GM23338 (cell line): Measurements from ENCODE around the gene ZNF280D. TPM values are rescaled to one million over a fixed set of nuclear protein-coding genes. Genes with fewer than 3 reads are reported as not detected.

Experiments
- ATAC-seq: fragments of 200-7000 bp; cut with Tn5 transposase; 3 replicates; pipeline ENCODE4 v1.9.1; 2020
- DNase-seq: peaks from one replicate; pipeline ENCODE4 v3.0.0-alpha.2; 2015; ENCODE audit warnings: low spot score
- H2AFZ ChIP-seq: fragments of 200-600 bp; sonication (generic); 2 replicates; pipeline ENCODE4 v1.8.0; 2016; ENCODE audit warnings: antibody characterized with exemption, mild to moderate bottlenecking, moderate library complexity
- H3F3A ChIP-seq: fragments of 200-600 bp; sonication (generic); replicated peaks from 2 replicates; pipeline ENCODE4 v1.8.0; 2017; ENCODE audit warnings: antibody characterized with exemption, mixed run types, low read depth
- H3K27ac ChIP-seq: fragments of 200-600 bp; sonication (generic); 2 replicates; pipeline ENCODE4 v1.6.1; 2016; ENCODE audit warnings: low read depth
- H3K27me3 ChIP-seq: fragments of 200-600 bp; sonication (generic); 2 replicates; pipeline ENCODE4 v1.8.0; 2016; ENCODE audit warnings: mild to moderate bottlenecking, mixed run types, moderate library complexity; ENCODE audit not compliant: insufficient read depth
- H3K36me3 ChIP-seq: fragments of 200-600 bp; sonication (generic); 2 replicates; pipeline ENCODE4 v1.8.0; 2016; ENCODE audit warnings: mild to moderate bottlenecking; ENCODE audit not compliant: insufficient read depth
- H3K4me1 ChIP-seq: fragments of 200-600 bp; sonication (generic); 2 replicates; pipeline ENCODE4 v1.8.0; 2016; ENCODE audit warnings: mild to moderate bottlenecking, moderate library complexity; ENCODE audit not compliant: insufficient read depth
- H3K4me2 ChIP-seq: fragments of 200-600 bp; sonication (generic); 2 replicates; pipeline ENCODE4 v1.7.1; 2017; ENCODE audit warnings: mixed run types
- H3K4me3 ChIP-seq: fragments of 200-600 bp; sonication (generic); 2 replicates; pipeline ENCODE4 v1.6.1; 2016; ENCODE audit warnings: mixed run types
- H3K79me2 ChIP-seq: fragments of 200-600 bp; sonication (generic); replicated peaks from 2 replicates; pipeline ENCODE4 v1.8.0; 2017; ENCODE audit warnings: mild to moderate bottlenecking; ENCODE audit not compliant: insufficient read depth
- H3K9me2 ChIP-seq: fragments of 200-600 bp; sonication (generic); 2 replicates; pipeline ENCODE4 v1.8.0; 2017; ENCODE audit not compliant: insufficient read depth
- H4K20me1 ChIP-seq: fragments of 200-600 bp; sonication (generic); replicated peaks from 2 replicates; pipeline ENCODE4 v1.8.0; 2017; ENCODE audit warnings: mild to moderate bottlenecking; ENCODE audit not compliant: insufficient read depth
- H3K27ac Mint-ChIP-seq: 2 replicates; pipeline ENCODE4 v1.8.0; 2020; ENCODE audit warnings: inconsistent platforms, mild to moderate bottlenecking, moderate library complexity, mixed read lengths
- H3K27me3 Mint-ChIP-seq: 3 replicates; pipeline ENCODE4 v1.8.0; 2022; ENCODE audit warnings: low read depth, mild to moderate bottlenecking, moderate library complexity, mixed read lengths, inconsistent platforms; ENCODE audit not compliant: insufficient read depth, poor library complexity
- H3K36me3 Mint-ChIP-seq: 3 replicates; pipeline ENCODE4 v1.8.0; 2021; ENCODE audit warnings: low read depth, mild to moderate bottlenecking, inconsistent platforms, moderate library complexity, mixed read lengths
- H3K4me1 Mint-ChIP-seq: 3 replicates; pipeline ENCODE4 v1.8.0; 2020; ENCODE audit warnings: mild to moderate bottlenecking, inconsistent platforms, mixed read lengths
- H3K4me3 Mint-ChIP-seq: 3 replicates; pipeline ENCODE4 v1.8.0; 2021; ENCODE audit warnings: moderate library complexity, mild to moderate bottlenecking, inconsistent platforms, mixed read lengths
- H3K9me3 Mint-ChIP-seq: 3 replicates; pipeline ENCODE4 v1.8.0; 2020; ENCODE audit warnings: moderate library complexity, mild to moderate bottlenecking, inconsistent platforms, mixed read lengths
- CREB1 ChIP-seq: fragments of 250-450 bp; sonication (Bioruptor Pico); IDR thresholded peaks from 2 replicates; pipeline ENCODE4 v1.5.0; 2020; ENCODE audit warnings: low read depth, mild to moderate bottlenecking, moderate library complexity
- EZH2 ChIP-seq: fragments of 200-600 bp; sonication (generic); IDR thresholded peaks from one replicate; pipeline ENCODE4 v1.8.0; 2017; ENCODE audit warnings: antibody characterized with exemption, mild to moderate bottlenecking, low read depth; ENCODE audit not compliant: unreplicated experiment
- EZH2phosphoT487 ChIP-seq: fragments of 200-600 bp; sonication (generic); IDR thresholded peaks from one replicate; pipeline ENCODE4 v1.8.1; 2018; ENCODE audit warnings: antibody characterized with exemption; ENCODE audit not compliant: unreplicated experiment
- JUNB ChIP-seq: IDR thresholded peaks from one replicate; pipeline ENCODE4 v1.6.1; 2016; ENCODE audit warnings: antibody characterized with exemption; ENCODE audit not compliant: unreplicated experiment
- NANOG ChIP-seq: IDR thresholded peaks from 2 replicates; pipeline ENCODE4 v1.6.1; 2016; ENCODE audit warnings: antibody characterized with exemption, borderline replicate concordance
- POLR2AphosphoS5 ChIP-seq: IDR thresholded peaks from 2 replicates; pipeline ENCODE4 v1.6.1; 2016; ENCODE audit warnings: antibody characterized with exemption, low read depth
- STAT1 ChIP-seq: IDR thresholded peaks from one replicate; pipeline ENCODE4 v1.6.1; 2016; ENCODE audit warnings: antibody characterized with exemption; ENCODE audit not compliant: unreplicated experiment
- ZNF114 ChIP-seq: fragments of 250-450 bp; sonication (Bioruptor Pico); IDR thresholded peaks from 2 replicates; pipeline ENCODE4 v1.5.0; 2020; ENCODE audit warnings: mild to moderate bottlenecking, moderate library complexity
- ZNF331 ChIP-seq: fragments of 250-450 bp; sonication (Bioruptor Pico); IDR thresholded peaks from 2 replicates; pipeline ENCODE4 v1.5.0; 2020; ENCODE audit warnings: low read depth, mild to moderate bottlenecking, moderate library complexity
- polyA plus RNA-seq: library from polyadenylated mRNA; unstranded; fragments of >200 nt; fragmentation: Nextera tagmentation; extraction: Ambion mirVana; gene quantifications from 2 replicates; pipeline ENCODE4 v1.2.1, GENCODE V29; 2016
- total RNA-seq: library from RNA; depleted of rRNA; stranded (reverse); fragments of >200 nt; shearing (Covaris generic); gene quantifications from 2 replicates; pipeline ENCODE4 v1.2.3, GENCODE V29; 2014
- TF ChIP-seq, protein P1 (sequence below): IDR thresholded peaks from one replicate; pipeline ENCODE4 v1.6.1; 2018; ENCODE audit warnings: antibody characterized with exemption; ENCODE audit not compliant: unreplicated experiment
- TF ChIP-seq, protein P2 (sequence below): IDR thresholded peaks from 2 replicates; pipeline ENCODE4 v1.6.1; 2016; ENCODE audit warnings: antibody characterized with exemption
- TF ChIP-seq, protein P3 (sequence below), 2 experiments: fragments of 200-600 bp in 1 of 2; sonication (generic) in 1 of 2; conservative IDR thresholded peaks; 2 replicates each; pipeline versions ENCODE4 v1.5.1 to v1.6.1; 2016 to 2017; ENCODE audit warnings: antibody characterized with exemption in 2 of 2, low read depth in 2 of 2, mild to moderate bottlenecking in 2 of 2, moderate library complexity in 1 of 2
- TF ChIP-seq, protein P4 (sequence below): fragments of 250-450 bp; sonication (Bioruptor Pico); IDR thresholded peaks from 2 replicates; pipeline ENCODE4 v1.5.0; 2020; ENCODE audit warnings: mild to moderate bottlenecking, moderate library complexity

ZNF280D gene
- total and polyA plus RNA-seq, 2 experiments from 2014 or later: 23.3 to 32.5 TPM

DNA sequence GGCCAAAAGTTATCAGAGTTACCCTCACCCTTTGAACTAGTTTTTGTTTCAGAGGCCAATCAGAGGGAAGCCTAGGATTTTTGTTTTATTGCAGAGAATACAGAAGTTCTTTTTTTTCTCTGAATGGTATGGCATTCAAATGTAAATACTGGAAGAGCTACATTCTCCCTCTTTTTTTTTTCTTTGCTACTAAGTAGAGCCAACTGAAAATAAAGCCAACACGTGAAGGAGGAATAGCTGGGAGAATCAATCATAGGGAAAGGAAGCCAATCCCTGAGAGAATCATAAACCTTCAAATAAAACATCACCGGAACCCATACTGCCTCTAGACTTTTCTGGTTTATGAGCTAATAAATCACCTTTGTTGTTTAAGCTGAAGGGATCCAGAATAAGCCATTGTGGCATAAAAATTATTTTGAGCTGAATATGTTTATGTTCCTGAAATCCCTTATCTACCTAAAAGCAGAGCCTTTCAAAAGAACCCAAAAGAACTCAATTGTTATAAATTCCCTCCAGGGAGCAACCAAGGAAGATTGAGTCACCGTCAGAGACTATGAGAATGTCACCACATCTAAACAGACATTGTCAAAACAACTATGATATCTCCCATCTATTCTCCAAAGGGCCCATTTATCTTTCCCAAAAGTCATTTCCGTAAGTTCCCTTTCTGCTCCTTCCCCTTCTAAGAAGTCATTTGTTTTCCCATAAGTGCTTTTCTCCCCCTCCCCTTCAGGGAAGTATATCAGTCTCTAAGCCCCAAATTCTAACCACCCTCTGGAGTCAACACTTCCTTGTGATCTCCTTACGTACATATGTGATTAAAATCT lies 3.8 kb upstream of the ZNF280D start:
- no peak overlapping the region for H3K27ac Mint-ChIP-seq
- H3K9me3 Mint-ChIP-seq: peaks cover 19% of the 10 kb centered on the region

More for the DNA sequence above, 3.8 kb upstream of the ZNF280D start:
- Histone ChIP-seq H4K20me1 (no peaks in the 10 kb centered on the region), H3K36me3 (0 out of 2 replicates have a peak, but pooled peaks cover 3% of the 10 kb centered on the region), H3K4me3 (no peak overlapping the region), H3K4me1 (peaks cover 27% of the 10 kb centered on the region), H3F3A (0 out of 2 replicates have a peak, but pooled peaks cover 3% of the 10 kb centered on the region), H3K4me2 (no peak overlapping the region), H3K27ac (no peak overlapping the region), H3K9me2 (peaks cover 5% of the 10 kb centered on the region; the same call in 1 of the 2 replicates), H3K79me2 (peaks cover 3% of the 10 kb centered on the region), H2AFZ (no peak overlapping the region), H3K27me3 (peaks cover 10% of the 10 kb centered on the region; the same call in 1 of the 2 replicates)
- Mint-ChIP-seq H3K4me1 (peaks cover 4% of the 10 kb centered on the region; the same call in 2 of the 3 replicates), H3K4me3 (no peak overlapping the region), H3K27me3 (peaks cover 11% of the 10 kb centered on the region), H3K36me3 (peaks cover 17% of the 10 kb centered on the region)
- DNase-seq: no peak
- no peak for ATAC-seq
- TF ChIP-seq, protein P1, sequence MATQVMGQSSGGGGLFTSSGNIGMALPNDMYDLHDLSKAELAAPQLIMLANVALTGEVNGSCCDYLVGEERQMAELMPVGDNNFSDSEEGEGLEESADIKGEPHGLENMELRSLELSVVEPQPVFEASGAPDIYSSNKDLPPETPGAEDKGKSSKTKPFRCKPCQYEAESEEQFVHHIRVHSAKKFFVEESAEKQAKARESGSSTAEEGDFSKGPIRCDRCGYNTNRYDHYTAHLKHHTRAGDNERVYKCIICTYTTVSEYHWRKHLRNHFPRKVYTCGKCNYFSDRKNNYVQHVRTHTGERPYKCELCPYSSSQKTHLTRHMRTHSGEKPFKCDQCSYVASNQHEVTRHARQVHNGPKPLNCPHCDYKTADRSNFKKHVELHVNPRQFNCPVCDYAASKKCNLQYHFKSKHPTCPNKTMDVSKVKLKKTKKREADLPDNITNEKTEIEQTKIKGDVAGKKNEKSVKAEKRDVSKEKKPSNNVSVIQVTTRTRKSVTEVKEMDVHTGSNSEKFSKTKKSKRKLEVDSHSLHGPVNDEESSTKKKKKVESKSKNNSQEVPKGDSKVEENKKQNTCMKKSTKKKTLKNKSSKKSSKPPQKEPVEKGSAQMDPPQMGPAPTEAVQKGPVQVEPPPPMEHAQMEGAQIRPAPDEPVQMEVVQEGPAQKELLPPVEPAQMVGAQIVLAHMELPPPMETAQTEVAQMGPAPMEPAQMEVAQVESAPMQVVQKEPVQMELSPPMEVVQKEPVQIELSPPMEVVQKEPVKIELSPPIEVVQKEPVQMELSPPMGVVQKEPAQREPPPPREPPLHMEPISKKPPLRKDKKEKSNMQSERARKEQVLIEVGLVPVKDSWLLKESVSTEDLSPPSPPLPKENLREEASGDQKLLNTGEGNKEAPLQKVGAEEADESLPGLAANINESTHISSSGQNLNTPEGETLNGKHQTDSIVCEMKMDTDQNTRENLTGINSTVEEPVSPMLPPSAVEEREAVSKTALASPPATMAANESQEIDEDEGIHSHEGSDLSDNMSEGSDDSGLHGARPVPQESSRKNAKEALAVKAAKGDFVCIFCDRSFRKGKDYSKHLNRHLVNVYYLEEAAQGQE: no peak
- TF ChIP-seq EZH2 (no peak), NANOG (no peak), EZH2phosphoT487 (no peak), JUNB (no peak), CREB1 (CRISPR knock-in tag) (no peak), POLR2AphosphoS5 (no peak), ZNF114 (CRISPR knock-in tag) (no peak), STAT1 (no peak), ZNF331 (no peak)
- TF ChIP-seq, protein P2, sequence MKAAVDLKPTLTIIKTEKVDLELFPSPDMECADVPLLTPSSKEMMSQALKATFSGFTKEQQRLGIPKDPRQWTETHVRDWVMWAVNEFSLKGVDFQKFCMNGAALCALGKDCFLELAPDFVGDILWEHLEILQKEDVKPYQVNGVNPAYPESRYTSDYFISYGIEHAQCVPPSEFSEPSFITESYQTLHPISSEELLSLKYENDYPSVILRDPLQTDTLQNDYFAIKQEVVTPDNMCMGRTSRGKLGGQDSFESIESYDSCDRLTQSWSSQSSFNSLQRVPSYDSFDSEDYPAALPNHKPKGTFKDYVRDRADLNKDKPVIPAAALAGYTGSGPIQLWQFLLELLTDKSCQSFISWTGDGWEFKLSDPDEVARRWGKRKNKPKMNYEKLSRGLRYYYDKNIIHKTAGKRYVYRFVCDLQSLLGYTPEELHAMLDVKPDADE: no peak
- TF ChIP-seq, protein P3, sequence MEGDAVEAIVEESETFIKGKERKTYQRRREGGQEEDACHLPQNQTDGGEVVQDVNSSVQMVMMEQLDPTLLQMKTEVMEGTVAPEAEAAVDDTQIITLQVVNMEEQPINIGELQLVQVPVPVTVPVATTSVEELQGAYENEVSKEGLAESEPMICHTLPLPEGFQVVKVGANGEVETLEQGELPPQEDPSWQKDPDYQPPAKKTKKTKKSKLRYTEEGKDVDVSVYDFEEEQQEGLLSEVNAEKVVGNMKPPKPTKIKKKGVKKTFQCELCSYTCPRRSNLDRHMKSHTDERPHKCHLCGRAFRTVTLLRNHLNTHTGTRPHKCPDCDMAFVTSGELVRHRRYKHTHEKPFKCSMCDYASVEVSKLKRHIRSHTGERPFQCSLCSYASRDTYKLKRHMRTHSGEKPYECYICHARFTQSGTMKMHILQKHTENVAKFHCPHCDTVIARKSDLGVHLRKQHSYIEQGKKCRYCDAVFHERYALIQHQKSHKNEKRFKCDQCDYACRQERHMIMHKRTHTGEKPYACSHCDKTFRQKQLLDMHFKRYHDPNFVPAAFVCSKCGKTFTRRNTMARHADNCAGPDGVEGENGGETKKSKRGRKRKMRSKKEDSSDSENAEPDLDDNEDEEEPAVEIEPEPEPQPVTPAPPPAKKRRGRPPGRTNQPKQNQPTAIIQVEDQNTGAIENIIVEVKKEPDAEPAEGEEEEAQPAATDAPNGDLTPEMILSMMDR (conservative IDR thresholded peaks at IDR 0.05; ENCODE audit: low read depth in 2 of 2): no peak
- TF ChIP-seq, protein P4, sequence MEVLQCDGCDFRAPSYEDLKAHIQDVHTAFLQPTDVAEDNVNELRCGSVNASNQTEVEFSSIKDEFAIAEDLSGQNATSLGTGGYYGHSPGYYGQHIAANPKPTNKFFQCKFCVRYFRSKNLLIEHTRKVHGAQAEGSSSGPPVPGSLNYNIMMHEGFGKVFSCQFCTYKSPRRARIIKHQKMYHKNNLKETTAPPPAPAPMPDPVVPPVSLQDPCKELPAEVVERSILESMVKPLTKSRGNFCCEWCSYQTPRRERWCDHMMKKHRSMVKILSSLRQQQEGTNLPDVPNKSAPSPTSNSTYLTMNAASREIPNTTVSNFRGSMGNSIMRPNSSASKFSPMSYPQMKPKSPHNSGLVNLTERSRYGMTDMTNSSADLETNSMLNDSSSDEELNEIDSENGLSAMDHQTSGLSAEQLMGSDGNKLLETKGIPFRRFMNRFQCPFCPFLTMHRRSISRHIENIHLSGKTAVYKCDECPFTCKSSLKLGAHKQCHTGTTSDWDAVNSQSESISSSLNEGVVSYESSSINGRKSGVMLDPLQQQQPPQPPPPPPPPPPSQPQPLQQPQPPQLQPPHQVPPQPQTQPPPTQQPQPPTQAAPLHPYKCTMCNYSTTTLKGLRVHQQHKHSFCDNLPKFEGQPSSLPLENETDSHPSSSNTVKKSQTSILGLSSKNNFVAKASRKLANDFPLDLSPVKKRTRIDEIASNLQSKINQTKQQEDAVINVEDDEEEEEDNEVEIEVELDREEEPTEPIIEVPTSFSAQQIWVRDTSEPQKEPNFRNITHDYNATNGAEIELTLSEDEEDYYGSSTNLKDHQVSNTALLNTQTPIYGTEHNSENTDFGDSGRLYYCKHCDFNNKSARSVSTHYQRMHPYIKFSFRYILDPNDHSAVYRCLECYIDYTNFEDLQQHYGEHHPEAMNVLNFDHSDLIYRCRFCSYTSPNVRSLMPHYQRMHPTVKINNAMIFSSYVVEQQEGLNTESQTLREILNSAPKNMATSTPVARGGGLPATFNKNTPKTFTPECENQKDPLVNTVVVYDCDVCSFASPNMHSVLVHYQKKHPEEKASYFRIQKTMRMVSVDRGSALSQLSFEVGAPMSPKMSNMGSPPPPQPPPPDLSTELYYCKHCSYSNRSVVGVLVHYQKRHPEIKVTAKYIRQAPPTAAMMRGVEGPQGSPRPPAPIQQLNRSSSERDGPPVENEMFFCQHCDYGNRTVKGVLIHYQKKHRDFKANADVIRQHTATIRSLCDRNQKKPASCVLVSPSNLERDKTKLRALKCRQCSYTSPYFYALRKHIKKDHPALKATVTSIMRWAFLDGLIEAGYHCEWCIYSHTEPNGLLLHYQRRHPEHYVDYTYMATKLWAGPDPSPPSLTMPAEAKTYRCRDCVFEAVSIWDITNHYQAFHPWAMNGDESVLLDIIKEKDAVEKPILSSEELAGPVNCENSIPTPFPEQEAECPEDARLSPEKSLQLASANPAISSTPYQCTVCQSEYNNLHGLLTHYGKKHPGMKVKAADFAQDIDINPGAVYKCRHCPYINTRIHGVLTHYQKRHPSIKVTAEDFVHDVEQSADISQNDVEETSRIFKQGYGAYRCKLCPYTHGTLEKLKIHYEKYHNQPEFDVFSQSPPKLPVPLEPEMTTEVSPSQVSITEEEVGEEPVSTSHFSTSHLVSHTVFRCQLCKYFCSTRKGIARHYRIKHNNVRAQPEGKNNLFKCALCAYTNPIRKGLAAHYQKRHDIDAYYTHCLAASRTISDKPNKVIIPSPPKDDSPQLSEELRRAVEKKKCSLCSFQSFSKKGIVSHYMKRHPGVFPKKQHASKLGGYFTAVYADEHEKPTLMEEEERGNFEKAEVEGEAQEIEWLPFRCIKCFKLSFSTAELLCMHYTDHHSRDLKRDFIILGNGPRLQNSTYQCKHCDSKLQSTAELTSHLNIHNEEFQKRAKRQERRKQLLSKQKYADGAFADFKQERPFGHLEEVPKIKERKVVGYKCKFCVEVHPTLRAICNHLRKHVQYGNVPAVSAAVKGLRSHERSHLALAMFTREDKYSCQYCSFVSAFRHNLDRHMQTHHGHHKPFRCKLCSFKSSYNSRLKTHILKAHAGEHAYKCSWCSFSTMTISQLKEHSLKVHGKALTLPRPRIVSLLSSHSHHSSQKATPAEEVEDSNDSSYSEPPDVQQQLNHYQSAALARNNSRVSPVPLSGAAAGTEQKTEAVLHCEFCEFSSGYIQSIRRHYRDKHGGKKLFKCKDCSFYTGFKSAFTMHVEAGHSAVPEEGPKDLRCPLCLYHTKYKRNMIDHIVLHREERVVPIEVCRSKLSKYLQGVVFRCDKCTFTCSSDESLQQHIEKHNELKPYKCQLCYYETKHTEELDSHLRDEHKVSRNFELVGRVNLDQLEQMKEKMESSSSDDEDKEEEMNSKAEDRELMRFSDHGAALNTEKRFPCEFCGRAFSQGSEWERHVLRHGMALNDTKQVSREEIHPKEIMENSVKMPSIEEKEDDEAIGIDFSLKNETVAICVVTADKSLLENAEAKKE: no peak
